ENCODE measurements around the gene APBA2.

APBA2 gene

DNA sequence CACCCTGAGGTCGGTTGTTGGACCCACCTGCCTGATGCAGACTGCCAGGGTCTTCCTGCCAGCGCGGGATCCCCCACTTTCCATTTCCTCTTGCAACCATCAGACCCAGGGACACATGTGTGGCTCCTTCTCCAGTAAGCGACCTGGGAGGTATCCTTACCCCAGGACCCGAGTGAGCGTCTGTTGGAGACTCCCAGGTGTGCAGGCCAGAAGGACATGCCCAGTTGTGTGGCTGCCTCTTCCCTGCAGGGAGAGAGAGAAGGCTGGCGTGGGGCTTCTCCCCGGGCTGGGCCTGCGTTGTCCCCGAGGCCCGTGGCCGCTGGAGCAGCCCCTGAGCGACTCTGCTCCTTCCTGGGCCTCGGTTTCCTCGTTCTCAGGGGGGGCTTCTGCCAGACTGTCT, 56.8 kb downstream of the APBA2 start:
- Histone ChIP-seq H3K4me3 (ENCODE audit: low read depth in 1 of 5, low read length in 5 of 5) (no peak overlapping the region), H3K36me3 (ENCODE audit: control insufficient read depth in 5 of 5, insufficient read depth in 5 of 5, low read length in 5 of 5) (no peaks in the 10 kb centered on the region), H3K4me1 (ENCODE audit: control insufficient read depth in 5 of 5, insufficient read depth in 5 of 5, low read length in 5 of 5) (no peaks in the 10 kb centered on the region), H3K27me3 (ENCODE audit: control insufficient read depth in 5 of 5, insufficient read depth in 4 of 5, low read length in 5 of 5) (no peaks in the 10 kb centered on the region), H3K27ac (ENCODE audit: low read depth, low read length) (no peak overlapping the region), H3K9me3 (ENCODE audit: control insufficient read depth in 5 of 5, low read length in 5 of 5) (no peaks in the 10 kb centered on the region), H3K9ac (ENCODE audit: low read length in 5 of 5) (no peak overlapping the region)

DNA sequence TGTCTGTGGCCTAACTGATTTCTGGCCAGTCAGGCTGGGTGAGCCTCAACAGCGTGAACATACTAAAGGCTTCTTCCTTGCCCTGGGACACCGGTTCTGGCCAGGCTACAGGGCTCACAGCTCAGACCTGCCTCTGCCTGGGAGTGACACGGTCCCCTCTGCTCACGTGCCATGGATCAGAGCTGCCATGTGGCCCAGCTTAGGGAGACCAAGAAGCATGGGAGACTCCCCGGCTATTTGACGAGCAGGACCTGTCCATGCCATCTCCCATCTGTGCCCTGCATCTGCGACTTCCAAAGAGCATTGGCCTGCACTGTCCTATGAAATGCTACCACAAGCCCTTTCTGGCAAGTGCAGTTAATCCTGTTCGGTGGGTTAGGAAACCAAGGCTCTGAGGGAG, 57.4 kb downstream of the APBA2 start:
- Histone ChIP-seq H3K27ac (ENCODE audit: low read depth, low read length) (no peak overlapping the region), H3K9me3 (ENCODE audit: control insufficient read depth in 5 of 5, low read length in 5 of 5) (no peaks in the 10 kb centered on the region), H3K27me3 (ENCODE audit: control insufficient read depth in 5 of 5, insufficient read depth in 4 of 5, low read length in 5 of 5) (no peaks in the 10 kb centered on the region), H3K4me1 (ENCODE audit: control insufficient read depth in 5 of 5, insufficient read depth in 5 of 5, low read length in 5 of 5) (no peaks in the 10 kb centered on the region), H3K9ac (ENCODE audit: low read length in 5 of 5) (no peak overlapping the region), H3K36me3 (ENCODE audit: control insufficient read depth in 5 of 5, insufficient read depth in 5 of 5, low read length in 5 of 5) (no peaks in the 10 kb centered on the region), H3K4me3 (ENCODE audit: low read depth in 1 of 5, low read length in 5 of 5) (no peak overlapping the region)

- H3K9ac ChIP-seq (ENCODE audit: low read length in 5 of 5) = no peak overlapping the region
- no peaks in the 10 kb centered on the region for H3K36me3 ChIP-seq (ENCODE audit: control insufficient read depth in 5 of 5, insufficient read depth in 5 of 5, low read length in 5 of 5)
- H3K4me1 ChIP-seq (ENCODE audit: control insufficient read depth in 5 of 5, insufficient read depth in 5 of 5, low read length in 5 of 5) = no peaks in the 10 kb centered on the region
- no peaks in the 10 kb centered on the region for H3K27me3 ChIP-seq (ENCODE audit: control insufficient read depth in 5 of 5, insufficient read depth in 4 of 5, low read length in 5 of 5)
- no peak overlapping the region for H3K4me3 ChIP-seq (ENCODE audit: low read depth in 1 of 5, low read length in 5 of 5)
- H3K27ac ChIP-seq (ENCODE audit: low read depth, low read length) = no peak overlapping the region
- H3K9me3 ChIP-seq (ENCODE audit: control insufficient read depth in 5 of 5, low read length in 5 of 5) = no peaks in the 10 kb centered on the region
Observed at GRCh38 chr15:28943611-28944230, 57.9 kb downstream of the APBA2 start.

DNA sequence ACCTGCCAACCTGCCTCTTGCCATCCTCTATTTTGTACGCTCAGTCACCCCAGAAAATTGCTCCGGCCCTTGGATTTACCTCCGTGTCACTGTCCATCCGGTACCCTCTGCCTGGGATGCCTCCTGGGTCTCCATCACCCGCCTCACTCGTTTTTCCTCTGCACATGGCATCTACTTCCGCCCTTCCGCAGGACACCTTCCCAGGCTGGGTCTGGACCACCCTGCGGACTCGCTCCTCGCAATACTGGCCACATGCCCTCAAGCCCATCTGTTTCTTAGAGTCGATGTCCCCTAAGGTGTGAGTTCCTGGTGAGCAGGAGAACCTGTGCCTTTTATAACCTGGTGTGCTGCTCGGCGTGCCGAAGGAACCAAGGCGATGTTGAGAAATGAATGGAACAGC, 58.5 kb downstream of the APBA2 start:
- Histone ChIP-seq H3K9me3 (ENCODE audit: control insufficient read depth in 5 of 5, low read length in 5 of 5) (no peaks in the 10 kb centered on the region), H3K36me3 (ENCODE audit: control insufficient read depth in 5 of 5, insufficient read depth in 5 of 5, low read length in 5 of 5) (no peaks in the 10 kb centered on the region), H3K27me3 (ENCODE audit: control insufficient read depth in 5 of 5, insufficient read depth in 4 of 5, low read length in 5 of 5) (peaks cover 0 to 5% (median 0%) of the 10 kb centered on the region in 5 donors), H3K4me3 (ENCODE audit: low read depth in 1 of 5, low read length in 5 of 5) (no peak overlapping the region), H3K9ac (ENCODE audit: low read length in 5 of 5) (no peak overlapping the region), H3K27ac (ENCODE audit: low read depth, low read length) (no peak overlapping the region), H3K4me1 (ENCODE audit: control insufficient read depth in 5 of 5, insufficient read depth in 5 of 5, low read length in 5 of 5) (no peaks in the 10 kb centered on the region)

- Histone ChIP-seq H3K9ac (ENCODE audit: low read length in 5 of 5) (no peak overlapping the region), H3K36me3 (ENCODE audit: control insufficient read depth in 5 of 5, insufficient read depth in 5 of 5, low read length in 5 of 5) (no peaks in the 10 kb centered on the region), H3K9me3 (ENCODE audit: control insufficient read depth in 5 of 5, low read length in 5 of 5) (no peaks in the 10 kb centered on the region), H3K27me3 (ENCODE audit: control insufficient read depth in 5 of 5, insufficient read depth in 4 of 5, low read length in 5 of 5) (peaks cover 0 to 5% (median 0%) of the 10 kb centered on the region in 5 donors), H3K4me1 (ENCODE audit: control insufficient read depth in 5 of 5, insufficient read depth in 5 of 5, low read length in 5 of 5) (no peaks in the 10 kb centered on the region), H3K27ac (ENCODE audit: low read depth, low read length) (no peak overlapping the region), H3K4me3 (ENCODE audit: low read depth in 1 of 5, low read length in 5 of 5) (no peak overlapping the region)
Observed at GRCh38 chr15:28944696-28945300, 59.0 kb downstream of the APBA2 start.

- Histone ChIP-seq H3K4me3 (ENCODE audit: low read depth in 1 of 5, low read length in 5 of 5) (no peak overlapping the region), H3K9ac (ENCODE audit: low read length in 5 of 5) (no peak overlapping the region), H3K27me3 (ENCODE audit: control insufficient read depth in 5 of 5, insufficient read depth in 4 of 5, low read length in 5 of 5) (peaks cover 0 to 5% (median 0%) of the 10 kb centered on the region in 5 donors), H3K9me3 (ENCODE audit: control insufficient read depth in 5 of 5, low read length in 5 of 5) (no peaks in the 10 kb centered on the region), H3K36me3 (ENCODE audit: control insufficient read depth in 5 of 5, insufficient read depth in 5 of 5, low read length in 5 of 5) (no peaks in the 10 kb centered on the region), H3K27ac (ENCODE audit: low read depth, low read length) (no peak overlapping the region), H3K4me1 (ENCODE audit: control insufficient read depth in 5 of 5, insufficient read depth in 5 of 5, low read length in 5 of 5) (no peaks in the 10 kb centered on the region)
Observed at GRCh38 chr15:28945626-28946230, 60.0 kb downstream of the APBA2 start.

GRCh38 chr15:28946803-28947202, 61.0 kb downstream of the APBA2 start:
- no peaks in the 10 kb centered on the region for H3K4me1 ChIP-seq (ENCODE audit: control insufficient read depth in 5 of 5, insufficient read depth in 5 of 5, low read length in 5 of 5)
- no peak overlapping the region for H3K9ac ChIP-seq (ENCODE audit: low read length in 5 of 5)

DNA sequence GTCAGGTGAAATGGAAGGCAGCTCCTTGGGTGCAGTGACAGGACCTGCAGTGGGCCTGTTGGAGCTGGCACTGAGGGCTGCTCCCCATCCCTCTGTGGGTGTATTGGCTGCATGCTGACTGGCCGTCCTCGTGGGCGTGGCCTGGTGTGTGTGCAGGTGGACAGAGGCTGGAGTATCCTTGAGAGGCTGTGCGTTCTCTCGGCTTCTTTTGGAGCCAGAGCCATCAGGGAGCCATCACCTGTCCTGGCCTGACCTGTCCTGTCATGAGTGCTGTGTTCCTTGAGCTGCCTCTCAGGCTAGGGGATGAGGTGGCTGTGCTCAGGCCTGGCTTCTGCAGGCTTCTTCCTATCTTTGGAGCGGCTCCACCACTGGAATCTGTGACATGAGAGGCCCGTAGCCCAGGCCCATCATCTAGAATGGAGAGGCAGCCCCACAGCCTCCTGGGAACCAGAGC, 61.5 kb downstream of the APBA2 start:
- Histone ChIP-seq H3K36me3 (ENCODE audit: control insufficient read depth in 5 of 5, insufficient read depth in 5 of 5, low read length in 5 of 5) (no peaks in the 10 kb centered on the region), H3K4me1 (ENCODE audit: control insufficient read depth in 5 of 5, insufficient read depth in 5 of 5, low read length in 5 of 5) (no peaks in the 10 kb centered on the region), H3K9ac (ENCODE audit: low read length in 5 of 5) (no peak overlapping the region), H3K27ac (ENCODE audit: low read depth, low read length) (no peak overlapping the region), H3K9me3 (ENCODE audit: control insufficient read depth in 5 of 5, low read length in 5 of 5) (no peaks in the 10 kb centered on the region), H3K4me3 (ENCODE audit: low read depth in 1 of 5, low read length in 5 of 5) (no peak overlapping the region), H3K27me3 (ENCODE audit: control insufficient read depth in 5 of 5, insufficient read depth in 4 of 5, low read length in 5 of 5) (peaks cover 0 to 5% (median 0%) of the 10 kb centered on the region in 5 donors)

More at GRCh38 chr15:28946803-28947202, 61.0 kb downstream of the APBA2 start:
- Histone ChIP-seq H3K4me3 (ENCODE audit: low read depth in 1 of 5, low read length in 5 of 5) (no peak overlapping the region), H3K9me3 (ENCODE audit: control insufficient read depth in 5 of 5, low read length in 5 of 5) (no peaks in the 10 kb centered on the region), H3K27me3 (ENCODE audit: control insufficient read depth in 5 of 5, insufficient read depth in 4 of 5, low read length in 5 of 5) (peaks cover 0 to 5% (median 0%) of the 10 kb centered on the region in 5 donors), H3K27ac (ENCODE audit: low read depth, low read length) (no peak overlapping the region), H3K36me3 (ENCODE audit: control insufficient read depth in 5 of 5, insufficient read depth in 5 of 5, low read length in 5 of 5) (no peaks in the 10 kb centered on the region)

- H3K9ac ChIP-seq (ENCODE audit: low read length in 5 of 5) = no peak overlapping the region
- H3K27ac ChIP-seq (ENCODE audit: low read depth, low read length) = no peak overlapping the region
- H3K36me3 ChIP-seq (ENCODE audit: control insufficient read depth in 5 of 5, insufficient read depth in 5 of 5, low read length in 5 of 5) = no peaks in the 10 kb centered on the region
- no peak overlapping the region for H3K4me3 ChIP-seq (ENCODE audit: low read depth in 1 of 5, low read length in 5 of 5)
- peaks cover 0 to 5% (median 0%) of the 10 kb centered on the region in 5 donors for H3K27me3 ChIP-seq (ENCODE audit: control insufficient read depth in 5 of 5, insufficient read depth in 4 of 5, low read length in 5 of 5)
- no peaks in the 10 kb centered on the region for H3K9me3 ChIP-seq (ENCODE audit: control insufficient read depth in 5 of 5, low read length in 5 of 5)
- no peaks in the 10 kb centered on the region for H3K4me1 ChIP-seq (ENCODE audit: control insufficient read depth in 5 of 5, insufficient read depth in 5 of 5, low read length in 5 of 5)
Observed at GRCh38 chr15:28948036-28948435, 62.3 kb downstream of the APBA2 start.

- Histone ChIP-seq H3K4me3 (ENCODE audit: low read depth in 1 of 5, low read length in 5 of 5) (no peak overlapping the region), H3K27ac (ENCODE audit: low read depth, low read length) (no peak overlapping the region), H3K27me3 (ENCODE audit: control insufficient read depth in 5 of 5, insufficient read depth in 4 of 5, low read length in 5 of 5) (peaks cover 0 to 14% (median 5%) of the 10 kb centered on the region in 5 donors), H3K9me3 (ENCODE audit: control insufficient read depth in 5 of 5, low read length in 5 of 5) (no peaks in the 10 kb centered on the region), H3K4me1 (ENCODE audit: control insufficient read depth in 5 of 5, insufficient read depth in 5 of 5, low read length in 5 of 5) (no peaks in the 10 kb centered on the region), H3K36me3 (ENCODE audit: control insufficient read depth in 5 of 5, insufficient read depth in 5 of 5, low read length in 5 of 5) (no peaks in the 10 kb centered on the region), H3K9ac (ENCODE audit: low read length in 5 of 5) (no peak overlapping the region)
Observed at GRCh38 chr15:28950916-28951315, 65.1 kb downstream of the APBA2 start.

Data from subcutaneous abdominal adipose tissue (tissue), 5 donors.